Cardiac septum (tissue), 1 donor: ENCODE data around the gene GIT2. TPM values are rescaled to one million over a fixed set of nuclear protein-coding genes. Genes with fewer than 3 reads are reported as not detected.

Source experiments
- DNase-seq: peaks from one replicate; pipeline ENCODE4 v3.0.0-alpha.2; 2020; ENCODE audit warnings: low spot score
- intact Hi-C: fragments of 100-400 bp; cut with DNase I; formaldehyde crosslinking; loops from one replicate; pipeline ENCODE4 v1.14.0; 2022
- total RNA-seq: library from RNA; stranded (reverse); fragmentation: NEBNext Ultra II Directional; extraction: Animal tissue kit (Norgen Biotek cat#: 25700); gene quantifications from one replicate; pipeline ENCODE4 v1.2.1, GENCODE V29; 2021
- donor health status: DM: no; HTN: no; CAD: no.

Gene GIT2
- total RNA-seq, 1 donor from 2014 or later: 31.2 TPM

GRCh38 chr12:109952160-109952858 is 43.9 kb downstream of the GIT2 start:
- intact Hi-C loops: no loop called here

GRCh38 chr12:109951751-109952150 is 44.4 kb downstream of the GIT2 start:
- intact Hi-C loops: no loop called here
- DNase-seq: no peak

More at GRCh38 chr12:109952160-109952858, 43.9 kb downstream of the GIT2 start:
- DNase-seq: no peak

GRCh38 chr12:109951136-109951535 is 45.0 kb downstream of the GIT2 start:
- intact Hi-C loops: no loop called here
- no peak for DNase-seq

GRCh38 chr12:109950625-109951024 is 45.5 kb downstream of the GIT2 start:
- no peak for DNase-seq
- intact Hi-C loops: no loop called here

GRCh38 chr12:109949089-109949488 is 47.1 kb downstream of the GIT2 start:
- intact Hi-C loops: no loop called here
- DNase-seq: no peak

GRCh38 chr12:109948368-109948767 is 47.8 kb downstream of the GIT2 start:
- intact Hi-C loops: no loop called here

GRCh38 chr12:109947521-109947920 is 48.6 kb downstream of the GIT2 start:
- intact Hi-C loops: no loop called here
- no peak for DNase-seq

More at GRCh38 chr12:109948368-109948767, 47.8 kb downstream of the GIT2 start:
- no peak for DNase-seq

- no peak for DNase-seq
- intact Hi-C loops: no loop called here
These were observed 49.3 kb downstream of the GIT2 start for GRCh38 chr12:109946913-109947312.

GRCh38 chr12:109946505-109946904 is 49.7 kb downstream of the GIT2 start:
- no peak for DNase-seq
- intact Hi-C loops: no loop called here

GRCh38 chr12:109944561-109945359 is 51.4 kb downstream of the GIT2 start:
- DNase-seq: no peak
- intact Hi-C loops: no loop called here

GRCh38 chr12:109943811-109944210 is 52.4 kb downstream of the GIT2 start:
- intact Hi-C loops: no loop called here
- no peak for DNase-seq

- no peak for DNase-seq
- intact Hi-C loops: no loop called here
These were observed 55.7 kb downstream of the GIT2 start for GRCh38 chr12:109940339-109940923.

GRCh38 chr12:109939504-109939903 is 56.7 kb downstream of the GIT2 start:
- DNase-seq: no peak
- intact Hi-C loops: no loop called here

GRCh38 chr12:109938947-109939346 is 57.2 kb downstream of the GIT2 start:
- no peak for DNase-seq

GRCh38 chr12:109937371-109937770 is 58.8 kb downstream of the GIT2 start:
- DNase-seq: no peak
- intact Hi-C loops: no loop called here

More at GRCh38 chr12:109938947-109939346, 57.2 kb downstream of the GIT2 start:
- intact Hi-C loops: no loop called here

GRCh38 chr12:109934026-109934425 is 62.1 kb downstream of the GIT2 start:
- DNase-seq: no peak
- intact Hi-C loops: no loop called here

GRCh38 chr12:109932878-109933503 is 63.2 kb downstream of the GIT2 start:
- intact Hi-C loops: no loop called here
- DNase-seq: no peak

GRCh38 chr12:109931143-109931542 is 65.0 kb downstream of the GIT2 start:
- intact Hi-C loops: no loop called here

GRCh38 chr12:109930028-109930800 is 66.0 kb downstream of the GIT2 start:
- DNase-seq: no peak
- intact Hi-C loops: no loop called here

More at GRCh38 chr12:109931143-109931542, 65.0 kb downstream of the GIT2 start:
- DNase-seq: no peak
